Measurements from ENCODE around the gene PARL.

Gene PARL

GRCh38 chr3:183873914-183874313, 10.8 kb downstream of the PARL start:
- Histone ChIP-seq H3K4me3 (ENCODE audit: low read depth in 1 of 2, low read length in 1 of 2) (no peak overlapping the region), H3K36me3 (no peaks in the 10 kb centered on the region), H3K27me3 (no peaks in the 10 kb centered on the region), H3K4me1 (ENCODE audit: control insufficient read depth in 1 of 2, insufficient read depth in 1 of 2, low read depth in 1 of 2, low read length in 1 of 2) (peaks cover 26 to 47% of the 10 kb centered on the region in 2 experiments), H3K9me3 (no peaks in the 10 kb centered on the region), H3K27ac (no peak overlapping the region)
- no peak for TF ChIP-seq CTCF (IDR thresholded peaks at IDR 0.05)

- TF ChIP-seq CTCF (IDR thresholded peaks at IDR 0.05) = no peak
- no peaks in the 10 kb centered on the region for H3K9me3 ChIP-seq
- peaks cover 11 to 33% of the 10 kb centered on the region in 2 experiments for H3K4me1 ChIP-seq (ENCODE audit: control insufficient read depth in 1 of 2, insufficient read depth in 1 of 2, low read depth in 1 of 2, low read length in 1 of 2)
- peaks cover 9% of the 10 kb centered on the region for H3K36me3 ChIP-seq
- no peaks in the 10 kb centered on the region for H3K27me3 ChIP-seq
- H3K4me3 ChIP-seq (ENCODE audit: low read depth in 1 of 2, low read length in 1 of 2) = no peak overlapping the region
- H3K27ac ChIP-seq = no peak overlapping the region
Observed at GRCh38 chr3:183871541-183871940, 13.1 kb downstream of the PARL start.

GRCh38 chr3:183870563-183870962, 14.1 kb downstream of the PARL start:
- TF ChIP-seq CTCF (IDR thresholded peaks at IDR 0.05) = no peak
- H3K36me3 ChIP-seq = peaks cover 19% of the 10 kb centered on the region
- H3K9me3 ChIP-seq = no peaks in the 10 kb centered on the region
- H3K27ac ChIP-seq = peak overlapping the region; percentile 27
- H3K4me1 ChIP-seq (ENCODE audit: control insufficient read depth in 1 of 2, insufficient read depth in 1 of 2, low read depth in 1 of 2, low read length in 1 of 2) = peaks cover 11 to 25% of the 10 kb centered on the region in 2 experiments
- H3K4me3 ChIP-seq (ENCODE audit: low read depth in 1 of 2, low read length in 1 of 2) = no peak overlapping the region
- H3K27me3 ChIP-seq = no peaks in the 10 kb centered on the region

- TF ChIP-seq CTCF (IDR thresholded peaks at IDR 0.05) = peak; percentile 18
- Histone ChIP-seq H3K9me3 (no peaks in the 10 kb centered on the region), H3K4me3 (ENCODE audit: low read depth in 1 of 2, low read length in 1 of 2) (no peak overlapping the region), H3K27me3 (no peaks in the 10 kb centered on the region), H3K27ac (peak overlapping the region; percentile 85), H3K36me3 (peaks cover 33% of the 10 kb centered on the region), H3K4me1 (ENCODE audit: control insufficient read depth in 1 of 2, insufficient read depth in 1 of 2, low read depth in 1 of 2, low read length in 1 of 2) (peaks cover 11 to 24% of the 10 kb centered on the region in 2 experiments)
Observed at GRCh38 chr3:183868796-183869195, 15.9 kb downstream of the PARL start.

- Histone ChIP-seq H3K27me3 (no peaks in the 10 kb centered on the region), H3K4me1 (ENCODE audit: control insufficient read depth in 1 of 2, insufficient read depth in 1 of 2, low read depth in 1 of 2, low read length in 1 of 2) (no peaks in the 10 kb centered on the region), H3K27ac (no peak overlapping the region), H3K9me3 (no peaks in the 10 kb centered on the region), H3K4me3 (ENCODE audit: low read depth in 1 of 2, low read length in 1 of 2) (no peak overlapping the region), H3K36me3 (peaks cover 79% of the 10 kb centered on the region)
- no peak for TF ChIP-seq CTCF (IDR thresholded peaks at IDR 0.05)
Observed at GRCh38 chr3:183862610-183863009, 22.1 kb downstream of the PARL start.

GRCh38 chr3:183857863-183858262, 26.8 kb downstream of the PARL start:
- no peaks in the 10 kb centered on the region for H3K4me1 ChIP-seq (ENCODE audit: control insufficient read depth in 1 of 2, insufficient read depth in 1 of 2, low read depth in 1 of 2, low read length in 1 of 2)
- H3K4me3 ChIP-seq (ENCODE audit: low read depth in 1 of 2, low read length in 1 of 2) = no peak overlapping the region
- no peak overlapping the region for H3K27ac ChIP-seq
- H3K36me3 ChIP-seq = peaks cover 63% of the 10 kb centered on the region
- H3K9me3 ChIP-seq = no peaks in the 10 kb centered on the region
- TF ChIP-seq CTCF (IDR thresholded peaks at IDR 0.05) = no peak
- H3K27me3 ChIP-seq = no peaks in the 10 kb centered on the region

All from neutrophil (primary cell).